ENCODE results near the gene XRCC1. TPM values are rescaled to one million over a fixed set of nuclear protein-coding genes. Genes with fewer than 3 reads are reported as not detected.

The XRCC1 gene
- total and polyA plus RNA-seq, 10 of the 15 experiments (the other 5 are each of a cell fraction or from before 2014, with no cell fraction given), result 2.0 to 51.1 (median 33.7) TPM

GRCh38 chr19:43619262-43620060 is 44.1 kb upstream of the XRCC1 start, which contains the start of gene ZNF428 (continued):
- TF ChIP-seq MEF2A (IDR thresholded peaks at IDR 0.05; ENCODE audit: insufficient read depth, low read depth, low read length) (no peak), YY1 (IDR thresholded peaks at IDR 0.05; ENCODE audit: low read depth, low read length) (peak; percentile 62; the same call in 1 of the 2 replicates), IKZF2 (IDR thresholded peaks at IDR 0.05) (peak; percentile 11 to 16; a peak in 1 of 4 replicates), SREBF1 (IDR thresholded peaks at IDR 0.05; ENCODE audit: low read length) (no peak), SREBF2 (IDR thresholded peaks at IDR 0.05; ENCODE audit: low read length) (no peak), ZNF384 (IDR thresholded peaks at IDR 0.05; ENCODE audit: borderline replicate concordance, low read depth, low read length) (no peak), RAD21 (IDR thresholded peaks at IDR 0.05; ENCODE audit: insufficient read depth, low read depth, low read length) (no peak), NRF1 (conservative IDR thresholded peaks at IDR 0.05; ENCODE audit: low read depth, low read length) (peak; percentile 77), LARP7 (IDR thresholded peaks at IDR 0.05) (peak; percentile 59), MTA2 (IDR thresholded peaks at IDR 0.05; ENCODE audit: low read depth) (no peak; the same call in 1 of the 2 replicates), KLF5 (IDR thresholded peaks at IDR 0.05; ENCODE audit: partially characterized antibody) (peak; percentile 87), NFYB (IDR thresholded peaks at IDR 0.05; ENCODE audit: insufficient read depth, low read depth, low read length) (no peak), ZBTB40 (IDR thresholded peaks at IDR 0.05; ENCODE audit: borderline replicate concordance) (no peak), NR2F1 (conservative IDR thresholded peaks at IDR 0.05) (peak; percentile 51; the same call in 1 of the 2 replicates), PAX5 (IDR thresholded peaks at IDR 0.05; ENCODE audit: borderline replicate concordance, low read depth, low read length) (peak; percentile 40), JUNB (IDR thresholded peaks at IDR 0.05) (no peak), RCOR1 (conservative IDR thresholded peaks at IDR 0.05; ENCODE audit: low read depth, low read length) (no peak), NBN (IDR thresholded peaks at IDR 0.05) (peak; percentile 60; the same call in 1 of the 2 replicates), NKRF (conservative IDR thresholded peaks at IDR 0.05) (peak; percentile 58), CBFB (IDR thresholded peaks at IDR 0.05; ENCODE audit: low read depth) (no peak), FOXK2 (IDR thresholded peaks at IDR 0.05) (peak; percentile 69; the same call in 1 of the 2 replicates), FOXM1 (IDR thresholded peaks at IDR 0.05; ENCODE audit: low read depth, low read length) (no peak), STAT1 (conservative IDR thresholded peaks at IDR 0.05) (peak; percentile 81; the same call in 1 of the 2 replicates), TARDBP (IDR thresholded peaks at IDR 0.05; ENCODE audit: borderline replicate concordance) (0 out of 2 replicates have a peak, but pooled peaks have one; percentile 30)

Measured in GM12878 (cell line).